GM19455 (cell line): Measurements from ENCODE around the gene RNF13.
A peak's percentile ranks its signal among the peaks of the same experiment; 100 is the strongest.
"Not testable (repeated sequence)": the region's sequence is repeated elsewhere in the genome, so short reads cannot be mapped to it uniquely, and the experiment has no call there.

Experiments
- ATAC-seq: cut with Tn5 transposase; IDR thresholded peaks from one replicate; pipeline ENCODE4 v1.9.1; 2021; ENCODE audit not compliant: unreplicated experiment

The RNF13 gene

DNA sequence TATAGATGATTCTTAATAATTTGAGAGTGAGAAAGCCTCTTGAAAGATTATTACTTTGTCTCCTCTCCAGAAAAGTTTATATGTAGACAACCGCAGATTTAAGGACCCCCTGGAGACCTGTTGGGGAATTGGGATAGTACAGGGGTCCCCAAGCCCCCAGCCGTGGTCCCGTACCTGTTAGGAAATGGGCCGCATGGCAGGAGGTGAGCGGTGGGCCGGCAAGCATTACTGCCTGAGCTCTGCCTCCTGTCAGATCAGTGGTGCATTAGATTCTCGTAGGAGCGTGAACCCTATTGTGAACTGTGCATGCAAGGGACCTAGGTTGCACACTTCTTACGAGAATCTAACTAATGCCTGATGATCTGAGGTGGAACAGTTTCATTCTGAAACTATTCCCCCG lies 79.4 kb downstream of the RNF13 start:
- ATAC-seq: no peak

DNA sequence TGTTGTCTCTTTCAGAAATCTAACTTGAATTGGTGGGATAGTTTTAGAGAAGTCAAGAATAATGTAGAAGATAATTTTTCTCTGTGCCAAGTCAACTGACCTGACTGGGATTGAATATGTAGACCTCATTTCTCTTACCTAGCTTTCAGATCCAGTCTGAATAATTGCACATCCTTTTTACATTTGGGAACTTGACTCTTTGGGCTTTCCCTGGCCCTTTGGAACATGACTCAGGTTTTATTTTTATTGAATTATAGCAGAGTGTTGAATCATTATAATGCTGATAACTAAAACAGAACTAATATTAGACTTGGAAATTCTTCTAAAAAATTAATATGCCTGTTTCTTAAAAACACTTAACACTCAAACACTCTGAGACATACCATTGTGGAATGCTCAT lies 81.2 kb downstream of the RNF13 start:
- ATAC-seq: no peak

DNA sequence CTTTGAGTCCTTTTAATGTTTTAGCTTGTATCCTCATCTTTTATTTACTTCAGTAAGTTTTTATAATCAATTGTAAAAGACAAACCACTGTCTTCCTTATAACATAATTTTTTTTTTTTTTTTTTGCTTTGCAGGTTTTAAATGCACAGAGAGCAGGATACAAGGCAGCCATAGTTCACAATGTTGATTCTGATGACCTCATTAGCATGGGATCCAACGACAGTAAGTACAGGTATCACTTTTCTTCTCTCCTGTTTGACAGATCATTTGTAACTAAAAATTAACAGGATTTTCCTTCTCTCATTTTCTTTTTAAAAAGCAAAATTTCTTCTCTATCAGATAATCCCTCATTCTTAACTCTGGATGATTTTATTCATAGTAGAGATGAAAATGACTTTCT lies 82.3 kb downstream of the RNF13 start:
- ATAC-seq: no peak

GRCh38 chr3:149895769-149896168 lies 82.8 kb downstream of the RNF13 start:
- ATAC-seq: no peak

- ATAC-seq: no peak
Measured at GRCh38 chr3:149898771-149899170, 85.8 kb downstream of the RNF13 start.

DNA sequence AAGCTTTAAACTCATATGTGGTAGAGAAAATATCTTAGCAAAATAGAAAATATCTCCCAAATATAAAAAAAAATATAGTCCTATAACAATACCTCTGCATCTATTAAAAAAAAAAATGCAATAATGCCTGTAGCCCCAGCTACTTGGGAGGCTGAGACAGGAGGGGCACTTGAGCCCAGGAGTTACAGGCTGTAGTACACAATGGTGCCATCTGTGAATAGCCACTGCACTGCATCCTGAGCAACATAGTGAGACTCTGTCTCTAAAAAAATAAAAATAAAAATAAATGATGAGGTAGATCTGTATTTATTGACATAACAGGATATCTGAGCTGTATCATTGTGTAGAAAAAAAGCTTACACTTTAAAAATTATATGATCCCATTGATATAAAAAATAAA lies 87.3 kb downstream of the RNF13 start:
- ATAC-seq: no peak

DNA sequence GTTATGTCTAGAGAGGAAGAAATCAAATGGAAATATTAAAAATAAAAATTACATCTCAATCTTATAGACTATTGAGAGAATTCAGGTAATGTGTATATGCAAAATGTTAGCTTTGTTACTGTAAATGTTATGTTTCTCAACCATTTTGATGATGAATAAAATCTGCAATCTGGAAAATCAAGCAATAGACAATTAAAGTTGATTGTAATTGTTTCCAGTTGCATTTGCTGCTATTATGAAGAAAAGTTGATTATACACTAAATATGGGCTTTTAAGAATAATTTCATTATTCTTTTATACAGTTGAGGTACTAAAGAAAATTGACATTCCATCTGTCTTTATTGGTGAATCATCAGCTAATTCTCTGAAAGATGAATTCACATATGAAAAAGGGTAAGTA lies 88.8 kb downstream of the RNF13 start:
- ATAC-seq: no peak

- ATAC-seq: no peak
Measured at GRCh38 chr3:149902498-149903139, 89.6 kb downstream of the RNF13 start.

GRCh38 chr3:149906036-149906435 lies 93.0 kb downstream of the RNF13 start:
- no peak for ATAC-seq

DNA sequence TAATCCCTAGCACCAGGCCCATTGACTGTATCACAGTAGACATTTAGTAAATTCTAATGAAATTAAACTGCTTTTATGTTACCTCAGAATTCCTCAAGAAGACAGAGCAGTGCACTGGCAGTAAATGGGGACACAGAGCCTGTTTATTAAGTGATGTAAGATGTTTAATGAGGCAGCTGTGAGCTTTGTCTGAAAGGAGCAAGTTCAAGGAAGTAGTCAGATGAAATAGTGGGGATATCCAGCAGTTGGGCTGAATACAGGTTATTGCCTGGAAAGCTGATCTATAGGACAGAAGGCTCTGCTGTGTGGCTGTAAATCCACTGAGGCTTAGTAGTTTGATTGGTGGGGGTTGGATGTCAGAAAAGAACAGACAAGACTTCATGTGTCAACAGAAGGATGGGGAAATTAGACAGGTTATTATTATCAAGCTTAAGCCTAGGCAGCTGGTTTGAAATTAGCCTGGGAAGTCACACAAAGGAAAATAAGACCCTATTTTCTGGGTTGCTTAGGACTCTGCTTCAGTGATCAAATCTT lies 95.5 kb downstream of the RNF13 start:
- ATAC-seq: no peak

- no peak for ATAC-seq
Measured at GRCh38 chr3:149909923-149910322, 96.9 kb downstream of the RNF13 start.

DNA sequence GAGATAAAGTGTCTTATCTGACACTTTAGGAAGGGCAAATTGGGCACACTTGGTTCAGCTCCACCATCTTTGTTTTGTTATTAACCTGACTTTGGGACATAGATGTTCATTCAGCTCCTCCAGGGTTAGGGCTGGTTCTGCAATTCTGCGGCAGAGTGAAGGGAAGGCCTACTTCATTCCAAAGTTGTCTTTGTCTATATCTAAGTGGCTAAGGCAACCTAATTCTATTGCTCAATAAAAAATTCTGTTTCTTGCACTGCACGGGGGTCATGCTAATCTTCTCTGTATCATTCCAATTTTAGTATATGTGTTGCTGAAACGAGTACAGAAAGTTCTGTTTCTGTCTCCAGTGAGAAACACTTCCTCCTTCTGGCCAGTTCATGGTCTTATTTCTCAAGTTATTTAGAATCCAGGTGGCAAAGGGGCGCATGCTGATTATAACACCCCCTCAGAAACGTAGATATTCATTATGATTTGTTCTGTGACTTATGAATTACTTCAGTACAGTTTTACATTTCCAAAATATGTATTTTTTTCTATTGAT lies 104.2 kb downstream of the RNF13 start:
- no peak for ATAC-seq

GRCh38 chr3:149919509-149919908 lies 106.5 kb downstream of the RNF13 start:
- ATAC-seq: no peak

DNA sequence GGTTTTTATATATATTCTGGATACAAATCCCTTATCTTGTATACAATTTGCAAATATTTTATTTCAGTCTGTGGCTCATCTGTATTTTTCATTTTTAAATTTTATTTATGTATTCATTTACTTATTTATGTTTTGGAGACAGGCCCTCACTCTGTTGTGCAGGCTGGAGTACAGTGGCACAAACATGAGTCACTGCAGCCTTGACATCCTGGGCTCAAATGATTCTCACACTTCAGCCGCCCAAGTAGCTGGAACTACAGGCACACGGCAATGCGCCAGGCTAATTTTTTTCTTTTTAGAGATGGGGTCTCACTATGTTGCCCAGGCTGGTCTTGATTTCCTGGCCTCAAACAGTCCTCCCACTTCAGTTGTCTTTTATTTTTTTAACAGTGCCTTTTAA lies 107.1 kb downstream of the RNF13 start:
- ATAC-seq: no peak

DNA sequence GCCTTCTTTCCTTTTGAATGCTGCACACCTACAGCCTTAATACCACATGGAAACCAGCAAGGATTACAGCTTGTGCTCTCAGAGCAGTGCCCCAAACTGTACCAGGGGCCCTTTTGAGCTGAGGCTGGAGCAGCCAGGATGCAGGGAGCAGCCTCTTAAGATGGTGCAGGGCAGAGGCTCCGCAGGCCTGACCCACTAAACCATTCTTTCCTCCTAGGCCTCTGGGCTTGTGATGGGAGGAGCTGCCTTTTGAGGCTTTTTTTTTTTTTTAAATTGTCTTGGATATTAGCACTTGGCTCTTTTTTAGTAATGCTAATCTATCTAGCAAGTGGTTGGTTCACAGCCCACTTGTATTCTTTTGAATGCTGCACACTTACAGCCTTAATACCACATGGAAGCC lies 120.0 kb downstream of the RNF13 start:
- no peak for ATAC-seq

- ATAC-seq: no peak
Measured at GRCh38 chr3:149933858-149934257, 120.8 kb downstream of the RNF13 start.

GRCh38 chr3:149934524-149934923 lies 121.5 kb downstream of the RNF13 start:
- ATAC-seq: no peak

- peak; percentile 83 for ATAC-seq
Measured at GRCh38 chr3:149936812-149937230, 123.8 kb downstream of the RNF13 start.

DNA sequence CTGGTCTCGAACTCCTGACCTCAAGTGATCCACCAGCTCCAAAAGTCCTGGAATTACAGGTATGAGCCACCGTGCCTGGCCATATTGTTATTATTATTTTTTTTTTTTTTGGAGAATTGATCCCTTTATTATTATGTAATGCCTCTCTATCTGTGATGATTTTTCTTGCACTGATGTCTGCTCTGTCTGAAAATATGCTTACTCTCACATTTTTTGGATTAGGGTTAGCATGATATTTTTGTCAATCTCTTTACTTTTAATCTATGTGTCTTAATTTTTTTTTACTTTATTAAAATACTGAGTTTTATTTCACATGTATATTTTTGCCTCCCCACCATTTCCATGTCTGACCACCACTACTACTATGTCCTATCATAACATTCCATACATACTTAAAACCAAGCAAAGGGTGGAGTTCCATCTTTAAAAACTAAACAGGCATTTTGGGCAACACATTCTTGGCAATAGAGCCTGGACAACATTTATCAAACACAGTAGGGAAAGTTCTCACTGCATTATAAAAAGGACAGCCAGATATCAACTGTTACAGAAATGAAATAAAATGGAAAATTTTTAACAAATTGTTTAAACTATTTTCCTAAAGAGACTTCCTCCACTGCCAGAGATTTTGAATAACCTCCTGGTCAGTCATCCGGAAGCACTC lies 125.5 kb downstream of the RNF13 start:
- ATAC-seq: not testable (repeated sequence)

- no peak for ATAC-seq
Measured at GRCh38 chr3:149941186-149941585, 128.2 kb downstream of the RNF13 start.

DNA sequence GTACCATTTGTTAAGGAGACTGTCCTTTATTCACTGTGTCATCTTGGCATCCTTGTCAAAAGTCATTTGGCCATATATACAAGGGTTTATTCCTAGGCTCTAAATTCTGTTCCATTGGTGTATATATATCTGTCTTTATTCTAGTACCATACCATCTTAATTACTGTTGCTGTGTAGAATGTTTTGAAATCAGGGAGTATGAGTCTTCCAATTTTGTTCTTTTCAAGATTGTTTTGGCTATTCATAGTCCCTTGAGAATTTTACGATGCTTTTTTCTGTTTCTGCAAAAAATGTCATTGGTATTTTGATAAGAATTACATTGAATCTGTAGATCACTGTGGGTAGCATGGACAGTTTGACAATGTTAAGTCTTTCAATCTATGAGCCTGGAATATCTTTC lies 128.9 kb downstream of the RNF13 start:
- no peak for ATAC-seq

- ATAC-seq: no peak
Measured at GRCh38 chr3:149942409-149942808, 129.4 kb downstream of the RNF13 start.
